Upper lobe of right lung (tissue), 1 donor: ENCODE results near the gene TBCD. TPM values are rescaled to one million over a fixed set of nuclear protein-coding genes. Genes with fewer than 3 reads are reported as not detected.
A peak's percentile ranks its signal among the peaks of the same experiment; 100 is the strongest.

Experiments
- ATAC-seq: fragments of 200-7000 bp; cut with Tn5 transposase; one replicate; pipeline ENCODE4 v1.9.1; 2020; ENCODE audit warnings: mild to moderate bottlenecking, moderate library complexity
- DNase-seq: peaks from one replicate; pipeline ENCODE4 v3.0.0-alpha.2; 2020
- H3K27ac ChIP-seq: fragments of 200-600 bp; one replicate; pipeline ENCODE4 v1.8.0; 2022
- H3K27me3 ChIP-seq: fragments of 200-600 bp; one replicate; pipeline ENCODE4 v1.8.0; 2022; ENCODE audit warnings: mild to moderate bottlenecking
- H3K36me3 ChIP-seq: fragments of 200-600 bp; one replicate; pipeline ENCODE4 v1.8.0; 2022
- H3K4me1 ChIP-seq: fragments of 200-600 bp; one replicate; pipeline ENCODE4 v1.8.0; 2022
- H3K4me3 ChIP-seq: fragments of 200-600 bp; one replicate; pipeline ENCODE4 v1.8.0; 2022; ENCODE audit warnings: mild to moderate bottlenecking
- H3K9me3 ChIP-seq: fragments of 200-600 bp; one replicate; pipeline ENCODE4 v1.8.0; 2022
- CTCF ChIP-seq: fragments of 200-600 bp; IDR thresholded peaks from one replicate; pipeline ENCODE4 v1.8.0; 2022; ENCODE audit warnings: antibody characterized with exemption
- intact Hi-C: fragments of 100-400 bp; cut with DNase I; formaldehyde crosslinking; loops from one replicate; pipeline ENCODE4 v1.11.0; 2022
- total RNA-seq: library from RNA; stranded (reverse); fragmentation: NEBNext Ultra II Directional; extraction: Animal tissue kit (Norgen Biotek cat#: 25700); gene quantifications from one replicate; pipeline ENCODE4 v1.2.1, GENCODE V29; 2021
- donor health status: DM: no; HTN: yes; CAD: no; lungs with severe emphysema.

Gene TBCD
- total RNA-seq, 1 donor from 2014 or later: 84.5 TPM

- peak overlapping the region; percentile 86 for H3K27ac ChIP-seq
- H3K36me3 ChIP-seq: no peaks in the 10 kb centered on the region
- peak; percentile 94 for DNase-seq
- TF ChIP-seq CTCF: no peak
- peaks cover 51% of the 10 kb centered on the region for H3K4me1 ChIP-seq
- ATAC-seq: peak; percentile 82
- H3K27me3 ChIP-seq: no peaks in the 10 kb centered on the region
- intact Hi-C loops: no loop called here
- no peaks in the 10 kb centered on the region for H3K9me3 ChIP-seq
- H3K4me3 ChIP-seq: peak overlapping the region; percentile 19
These were observed 137.0 kb downstream of the TBCD start for GRCh38 chr17:82888583-82889495.

DNA sequence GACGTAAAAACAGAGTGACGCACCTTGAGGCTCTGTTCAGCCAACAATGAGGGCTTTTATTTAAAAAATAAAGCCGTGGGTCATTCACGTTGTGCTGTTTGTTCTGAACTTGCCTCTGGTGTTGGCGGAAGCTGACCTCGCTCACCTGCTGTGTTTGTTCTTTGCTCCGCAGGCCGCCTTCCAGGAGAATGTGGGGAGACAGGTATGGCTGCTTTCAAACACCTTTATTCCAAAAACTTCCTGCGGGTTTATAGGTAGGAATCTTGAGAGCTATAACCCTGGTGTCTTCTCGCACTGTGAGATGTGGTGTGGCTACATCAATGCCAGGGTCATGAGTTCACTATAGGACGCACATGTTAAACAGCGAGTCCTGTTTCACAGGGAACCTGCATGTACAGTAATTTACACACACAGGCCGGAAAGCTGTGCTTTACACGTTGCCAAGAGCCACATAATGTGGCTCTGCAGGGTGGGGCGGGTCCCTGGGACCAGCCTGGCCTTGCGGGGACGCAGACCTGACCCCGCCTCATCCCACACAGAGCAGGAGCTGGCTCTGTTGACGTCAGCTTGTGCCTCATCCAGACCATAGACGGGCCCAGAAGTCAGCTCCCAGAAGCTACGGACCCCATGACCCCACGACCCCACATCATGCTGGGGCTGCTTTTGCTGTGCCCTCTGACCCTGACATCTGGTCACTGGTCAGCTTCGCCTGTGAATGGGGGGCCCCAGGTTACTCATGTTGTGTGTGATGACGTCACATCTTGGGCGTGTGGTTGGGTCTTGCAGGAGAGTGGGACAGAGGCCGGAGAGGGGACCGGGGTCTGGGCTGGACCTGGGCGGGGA, 137.9 kb downstream of the TBCD start:
- ATAC-seq: peak; percentile 50
- H3K36me3 ChIP-seq: no peaks in the 10 kb centered on the region
- peak overlapping the region; percentile 86 for H3K27ac ChIP-seq
- peaks cover 56% of the 10 kb centered on the region for H3K4me1 ChIP-seq
- intact Hi-C loops: no loop called here
- H3K9me3 ChIP-seq: no peaks in the 10 kb centered on the region
- H3K27me3 ChIP-seq: no peaks in the 10 kb centered on the region
- no peak overlapping the region for H3K4me3 ChIP-seq
- no peak for TF ChIP-seq CTCF
- peak; percentile 84 for DNase-seq

DNA sequence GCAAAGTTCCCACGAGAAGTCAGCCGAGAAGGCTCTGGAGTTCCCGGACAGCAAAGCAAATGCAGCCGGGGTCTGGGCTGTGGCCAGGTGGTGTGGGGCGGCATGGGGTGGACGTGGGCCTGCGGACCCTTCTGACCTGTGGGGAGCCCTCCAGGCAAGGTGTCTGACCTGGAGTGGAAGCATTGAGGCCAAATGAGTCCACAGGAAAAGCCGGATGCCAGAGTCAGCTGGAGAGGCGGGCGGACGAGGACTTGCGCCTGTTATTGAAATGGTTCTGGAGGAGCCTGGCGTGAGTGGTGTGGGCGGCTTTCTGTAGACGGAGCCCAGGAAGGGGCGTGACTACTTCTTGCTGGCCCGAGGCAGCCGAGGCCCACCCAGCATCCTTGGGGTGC, 138.5 kb downstream of the TBCD start:
- intact Hi-C loops: no loop called here
- DNase-seq: peak; percentile 84
- ATAC-seq: peak; percentile 25

GRCh38 chr17:82890926-82891678, 139.2 kb downstream of the TBCD start:
- ATAC-seq (peak; percentile 0), DNase-seq (no peak)
- no peak for TF ChIP-seq CTCF
- Histone ChIP-seq H3K9me3 (no peaks in the 10 kb centered on the region), H3K4me3 (no peak overlapping the region), H3K27me3 (no peaks in the 10 kb centered on the region), H3K27ac (peak overlapping the region; percentile 86), H3K4me1 (peaks cover 45% of the 10 kb centered on the region), H3K36me3 (no peaks in the 10 kb centered on the region)
- intact Hi-C loops: no loop called here

More for the DNA sequence above, 138.5 kb downstream of the TBCD start:
- Histone ChIP-seq H3K4me3 (no peak overlapping the region), H3K4me1 (peaks cover 52% of the 10 kb centered on the region), H3K27ac (peak overlapping the region; percentile 86), H3K36me3 (no peaks in the 10 kb centered on the region), H3K9me3 (no peaks in the 10 kb centered on the region), H3K27me3 (no peaks in the 10 kb centered on the region)
- no peak for TF ChIP-seq CTCF

- intact Hi-C loops: no loop called here
- ATAC-seq (no peak), DNase-seq (no peak)
- no peak for TF ChIP-seq CTCF
- no peaks in the 10 kb centered on the region for H3K27me3 ChIP-seq
- no peak overlapping the region for H3K4me3 ChIP-seq
- no peaks in the 10 kb centered on the region for H3K36me3 ChIP-seq
- H3K9me3 ChIP-seq: no peaks in the 10 kb centered on the region
- H3K4me1 ChIP-seq: peaks cover 42% of the 10 kb centered on the region
- peak overlapping the region; percentile 86 for H3K27ac ChIP-seq
These were observed 140.0 kb downstream of the TBCD start for GRCh38 chr17:82891911-82892310.
